Measurements from ENCODE around the gene BMPR1B. TPM values are rescaled to one million over a fixed set of nuclear protein-coding genes. Genes with fewer than 3 reads are reported as not detected.

Gene BMPR1B
- total RNA-seq, 6 experiments from 2014 or later, result 0.31 to 1.6 (median 0.62) TPM

GRCh38 chr4:94887027-94887426 is 129.3 kb downstream of the BMPR1B start:
- no peaks in the 10 kb centered on the region for H3K4me1 ChIP-seq
- 58% methylated on average over 3 of the region's 3 CpGs for WGBS (ENCODE audit: insufficient coverage, low coverage, low lambda C conversion rate, missing lambda C conversion rate)
- ATAC-seq (no peak), DNase-seq (no peak)
- no peak overlapping the region for H3K27ac ChIP-seq
- TF ChIP-seq CTCF (IDR thresholded peaks at IDR 0.05) (no peak), POLR2A (IDR thresholded peaks at IDR 0.05) (no peak)
- no peaks in the 10 kb centered on the region for H3K9me3 ChIP-seq
- no peak overlapping the region for H3K4me3 ChIP-seq
- no peaks in the 10 kb centered on the region for H3K36me3 ChIP-seq
- H3K27me3 ChIP-seq, result no peaks in the 10 kb centered on the region
- intact Hi-C loops (cut with DNase I), result no loop called here

GRCh38 chr4:94889523-94889922 is 131.8 kb downstream of the BMPR1B start:
- 69% methylated on average over 1 of the region's 1 CpG for WGBS (ENCODE audit: insufficient coverage, low coverage, low lambda C conversion rate, missing lambda C conversion rate)
- Histone ChIP-seq H3K4me3 (no peak overlapping the region), H3K27ac (no peak overlapping the region), H3K27me3 (no peaks in the 10 kb centered on the region), H3K9me3 (no peaks in the 10 kb centered on the region), H3K4me1 (no peaks in the 10 kb centered on the region), H3K36me3 (no peaks in the 10 kb centered on the region)
- TF ChIP-seq CTCF (IDR thresholded peaks at IDR 0.05) (no peak), POLR2A (IDR thresholded peaks at IDR 0.05) (no peak)
- intact Hi-C loops (cut with DNase I), result no loop called here
- ATAC-seq (no peak), DNase-seq (no peak)

- intact Hi-C loops (cut with DNase I), result no loop called here
- Histone ChIP-seq H3K27me3 (no peaks in the 10 kb centered on the region), H3K36me3 (no peaks in the 10 kb centered on the region), H3K4me3 (no peak overlapping the region), H3K4me1 (no peaks in the 10 kb centered on the region), H3K9me3 (no peaks in the 10 kb centered on the region), H3K27ac (no peak overlapping the region)
- DNase-seq (no peak), ATAC-seq (no peak)
- 69% methylated on average over 3 of the region's 3 CpGs for WGBS (ENCODE audit: insufficient coverage, low coverage, low lambda C conversion rate, missing lambda C conversion rate)
- TF ChIP-seq CTCF (IDR thresholded peaks at IDR 0.05) (no peak), POLR2A (IDR thresholded peaks at IDR 0.05) (no peak)
Observed at GRCh38 chr4:94889946-94890345, 132.2 kb downstream of the BMPR1B start.

GRCh38 chr4:94890579-94890978 is 132.8 kb downstream of the BMPR1B start:
- DNase-seq, result no peak
- no peaks in the 10 kb centered on the region for H3K9me3 ChIP-seq
- H3K4me1 ChIP-seq, result no peaks in the 10 kb centered on the region
- 87% methylated on average over 3 of the region's 3 CpGs for WGBS (ENCODE audit: insufficient coverage, low coverage, low lambda C conversion rate, missing lambda C conversion rate)
- H3K27me3 ChIP-seq, result no peaks in the 10 kb centered on the region
- intact Hi-C loops (cut with DNase I), result no loop called here
- H3K4me3 ChIP-seq, result no peak overlapping the region
- ATAC-seq, result no peak
- TF ChIP-seq CTCF (IDR thresholded peaks at IDR 0.05) (no peak), POLR2A (IDR thresholded peaks at IDR 0.05) (no peak)
- H3K36me3 ChIP-seq, result no peaks in the 10 kb centered on the region
- no peak overlapping the region for H3K27ac ChIP-seq

- WGBS (ENCODE audit: insufficient coverage, low coverage, low lambda C conversion rate, missing lambda C conversion rate), result 64% methylated on average over 7 of the region's 7 CpGs
- no peak for ATAC-seq
- Histone ChIP-seq H3K9me3 (no peaks in the 10 kb centered on the region), H3K4me3 (no peak overlapping the region), H3K27ac (no peak overlapping the region), H3K4me1 (no peaks in the 10 kb centered on the region), H3K36me3 (no peaks in the 10 kb centered on the region), H3K27me3 (no peaks in the 10 kb centered on the region)
- intact Hi-C loops (cut with DNase I), result no loop called here
- no peak for TF ChIP-seq POLR2A (IDR thresholded peaks at IDR 0.05)
- TF ChIP-seq CTCF (IDR thresholded peaks at IDR 0.05), result no peak
- DNase-seq, result no peak
Observed at GRCh38 chr4:94892051-94892450, 134.3 kb downstream of the BMPR1B start.

All from right lobe of liver (tissue), 6 donors.